ENCODE results near the gene VMAC. TPM values are rescaled to one million over a fixed set of nuclear protein-coding genes. Genes with fewer than 3 reads are reported as not detected.

Gene VMAC
- total and polyA plus RNA-seq, 9 of the 15 experiments (the other 6 are each of a cell fraction or from before 2014, with no cell fraction given): 0.03 to 3.4 (median 1.1) TPM

- TF ChIP-seq, protein P1, sequence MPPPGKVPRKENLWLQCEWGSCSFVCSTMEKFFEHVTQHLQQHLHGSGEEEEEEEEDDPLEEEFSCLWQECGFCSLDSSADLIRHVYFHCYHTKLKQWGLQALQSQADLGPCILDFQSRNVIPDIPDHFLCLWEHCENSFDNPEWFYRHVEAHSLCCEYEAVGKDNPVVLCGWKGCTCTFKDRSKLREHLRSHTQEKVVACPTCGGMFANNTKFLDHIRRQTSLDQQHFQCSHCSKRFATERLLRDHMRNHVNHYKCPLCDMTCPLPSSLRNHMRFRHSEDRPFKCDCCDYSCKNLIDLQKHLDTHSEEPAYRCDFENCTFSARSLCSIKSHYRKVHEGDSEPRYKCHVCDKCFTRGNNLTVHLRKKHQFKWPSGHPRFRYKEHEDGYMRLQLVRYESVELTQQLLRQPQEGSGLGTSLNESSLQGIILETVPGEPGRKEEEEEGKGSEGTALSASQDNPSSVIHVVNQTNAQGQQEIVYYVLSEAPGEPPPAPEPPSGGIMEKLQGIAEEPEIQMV (tag; conservative IDR thresholded peaks at IDR 0.05; ENCODE audit: low read depth): no peak
- TF ChIP-seq KLF13 (tag; IDR thresholded peaks at IDR 0.05; ENCODE audit: borderline replicate concordance, low read depth) (no peak), HMGN3 (IDR thresholded peaks at IDR 0.05; ENCODE audit: borderline replicate concordance, extremely low read depth, insufficient read length, low read depth, low read length) (peak; percentile 42), FIP1L1 (IDR thresholded peaks at IDR 0.05; ENCODE audit: low read depth, low read length, poor library complexity, severe bottlenecking) (peak; percentile 43), PTBP1 (IDR thresholded peaks at IDR 0.05; ENCODE audit: low read depth, low read length) (no peak), CTCFL (IDR thresholded peaks at IDR 0.05; ENCODE audit: borderline replicate concordance, insufficient read depth, low read depth, low read length, poor library complexity, severe bottlenecking) (peak; percentile 59), FOXM1 (IDR thresholded peaks at IDR 0.05; ENCODE audit: low read depth) (no peak), FOXM1 (CRISPR knock-in tag; IDR thresholded peaks at IDR 0.05; ENCODE audit: low read depth) (no peak), YY1 (IDR thresholded peaks at IDR 0.05; ENCODE audit: borderline replicate concordance in 1 of 3, control insufficient read depth in 1 of 3, extremely low read depth in 1 of 3, insufficient read depth in 3 of 3, insufficient read length in 1 of 3, insufficient replicate concordance in 2 of 3, low read depth in 1 of 3, low read length in 2 of 3) (peak in 1 of 3 experiments; percentile 8), TSHZ1 (CRISPR knock-in tag; IDR thresholded peaks at IDR 0.05) (no peak), NFATC3 (IDR thresholded peaks at IDR 0.05) (no peak), CC2D1A (IDR thresholded peaks at IDR 0.05) (0 out of 2 replicates have a peak, but pooled peaks have one; percentile 28), GTF2F1 (IDR thresholded peaks at IDR 0.05; ENCODE audit: low read depth, low read length) (no peak), KAT8 (IDR thresholded peaks at IDR 0.05; ENCODE audit: low read depth) (no peak), TEAD1 (CRISPR knock-in tag; IDR thresholded peaks at IDR 0.05) (no peak), ZNF143 (CRISPR knock-in tag; IDR thresholded peaks at IDR 0.05) (no peak), FOXA1 (IDR thresholded peaks at IDR 0.05; ENCODE audit: borderline replicate concordance) (no peak)
- TF ChIP-seq, protein P2, sequence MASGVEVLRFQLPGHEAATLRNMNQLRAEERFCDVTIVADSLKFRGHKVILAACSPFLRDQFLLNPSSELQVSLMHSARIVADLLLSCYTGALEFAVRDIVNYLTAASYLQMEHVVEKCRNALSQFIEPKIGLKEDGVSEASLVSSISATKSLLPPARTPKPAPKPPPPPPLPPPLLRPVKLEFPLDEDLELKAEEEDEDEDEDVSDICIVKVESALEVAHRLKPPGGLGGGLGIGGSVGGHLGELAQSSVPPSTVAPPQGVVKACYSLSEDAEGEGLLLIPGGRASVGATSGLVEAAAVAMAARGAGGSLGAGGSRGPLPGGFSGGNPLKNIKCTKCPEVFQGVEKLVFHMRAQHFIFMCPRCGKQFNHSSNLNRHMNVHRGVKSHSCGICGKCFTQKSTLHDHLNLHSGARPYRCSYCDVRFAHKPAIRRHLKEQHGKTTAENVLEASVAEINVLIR (CRISPR knock-in tag; IDR thresholded peaks at IDR 0.05): no peak
These were observed 12.5 kb upstream of the VMAC start (continued) for GRCh38 chr19:5891938-5892771.
